HG03575 (cell line): Measurements from ENCODE around the gene VEGFD.
"Not testable (repeated sequence)": the region's sequence is repeated elsewhere in the genome, so short reads cannot be mapped to it uniquely, and the experiment has no call there.

Experiments
- ATAC-seq: cut with Tn5 transposase; IDR thresholded peaks from one replicate; pipeline ENCODE4 v1.9.1; 2021; ENCODE audit not compliant: unreplicated experiment, insufficient number of reproducible peaks, low FRiP score; ENCODE audit errors: extremely low read depth

VEGFD gene

DNA sequence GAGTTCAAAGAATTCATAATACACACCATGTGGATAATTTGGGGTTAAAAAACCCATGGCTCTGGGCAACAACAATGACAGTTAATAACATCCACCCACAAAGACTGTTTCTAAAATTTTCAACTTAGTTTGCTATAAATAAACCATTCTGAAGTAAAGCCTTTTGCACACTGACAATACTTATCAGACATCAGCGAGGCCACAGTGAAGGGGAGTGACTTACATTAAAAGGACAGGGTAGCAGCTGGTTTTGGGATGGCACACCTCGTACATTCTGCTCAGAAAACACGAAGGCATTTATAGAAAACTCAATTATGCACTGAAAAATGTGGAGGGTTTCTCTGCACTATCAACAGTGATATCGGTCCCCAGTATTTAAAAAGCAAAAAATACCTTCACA is 63.9 kb downstream of the VEGFD start:
- ATAC-seq, result no peak

DNA sequence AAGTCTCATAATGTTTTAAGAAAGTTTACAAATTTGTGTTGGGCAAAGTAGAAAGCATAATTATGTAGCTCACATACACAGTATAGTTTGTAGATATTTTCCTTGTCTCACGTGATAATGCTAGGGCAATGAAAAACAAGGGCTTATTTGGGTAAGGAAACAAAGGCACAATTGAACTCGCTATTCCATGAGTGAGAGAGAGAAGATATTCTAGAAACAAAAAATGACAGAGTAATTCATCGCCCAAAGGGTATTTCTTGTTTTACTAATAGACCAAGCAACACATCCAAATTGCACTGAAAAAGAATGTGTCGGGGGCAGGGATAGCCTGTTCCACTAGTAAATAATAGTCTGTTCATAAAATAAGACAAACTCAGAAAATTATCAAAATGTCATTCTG is 65.1 kb downstream of the VEGFD start:
- no peak for ATAC-seq

- ATAC-seq, result no peak
Measured at GRCh38 chrX:15315509-15315908, 68.7 kb downstream of the VEGFD start, which contains the start of gene ASB11. Gene ASB11, minus strand, starts transcription at chrX:15315640. Its CDS starts 35 bp downstream, at chrX:15315605.

GRCh38 chrX:15314472-15314871 is 69.7 kb downstream of the VEGFD start:
- no peak for ATAC-seq

GRCh38 chrX:15311119-15311518 is 73.1 kb downstream of the VEGFD start:
- no peak for ATAC-seq

DNA sequence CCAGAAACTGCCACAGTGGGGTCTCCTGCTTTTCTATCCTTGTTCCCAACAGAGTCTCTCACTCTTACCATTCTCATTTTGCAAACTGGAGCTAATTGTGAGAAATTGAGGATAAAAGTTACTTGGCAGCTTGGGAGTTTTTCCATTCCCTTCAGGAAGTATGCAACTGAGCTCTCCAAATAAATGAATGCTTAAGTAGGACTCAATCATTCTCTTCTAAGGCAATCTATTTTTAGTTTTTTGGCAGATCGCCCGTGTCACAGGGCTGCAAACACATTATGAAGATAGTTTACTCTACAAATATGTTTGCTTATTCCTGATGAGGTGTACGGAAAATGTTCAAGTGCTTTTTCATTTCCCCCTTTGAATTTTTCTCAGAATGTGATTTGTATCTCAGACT is 74.1 kb downstream of the VEGFD start:
- ATAC-seq, result no peak

- not testable (repeated sequence) for ATAC-seq
Measured at GRCh38 chrX:15305899-15306298, 78.3 kb downstream of the VEGFD start.

- no peak for ATAC-seq
Measured at GRCh38 chrX:15301924-15302323, 82.3 kb downstream of the VEGFD start.

- no peak for ATAC-seq
Measured at GRCh38 chrX:15299941-15300851, 84.0 kb downstream of the VEGFD start.

- ATAC-seq, result no peak
Measured at GRCh38 chrX:15298780-15299179, 85.4 kb downstream of the VEGFD start.

DNA sequence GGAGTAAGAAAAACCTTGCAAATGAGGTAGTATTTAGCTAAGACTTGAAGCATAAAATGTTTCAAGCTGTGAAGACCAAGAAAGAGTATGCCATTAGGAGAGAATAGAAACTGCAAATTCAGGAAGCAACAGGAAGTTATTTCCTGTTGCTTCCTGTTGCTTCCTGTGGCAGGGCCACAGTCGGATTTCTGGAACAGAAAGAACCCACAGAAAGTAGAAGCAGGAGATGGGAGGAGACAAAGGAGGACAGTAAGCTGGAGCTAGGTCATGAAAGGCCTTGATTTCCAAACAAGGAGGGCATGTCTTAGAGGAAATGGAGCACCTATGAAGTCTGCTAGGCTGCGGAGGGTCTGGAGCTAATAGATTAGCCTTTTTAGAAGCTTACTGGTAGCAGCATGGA is 86.0 kb downstream of the VEGFD start:
- no peak for ATAC-seq
